NOMO-1 treated with DMSO at 0.1 percent for 48 hours (cell line): ENCODE measurements around the gene MYBPC3.
A peak's percentile ranks its signal among the peaks of the same experiment; 100 is the strongest.

Source experiments
- DNase-seq: peaks from one replicate; lab custom pipeline; 2025; ENCODE audit not compliant: unreplicated experiment; lab: John Stamatoyannopoulos, UW

Gene MYBPC3

GRCh38 chr11:47384498-47384897 lies 32.0 kb upstream of the MYBPC3 start:
- no peak for DNase-seq

GRCh38 chr11:47383071-47383470 lies 30.6 kb upstream of the MYBPC3 start:
- no peak for DNase-seq

GRCh38 chr11:47380078-47380477 lies 27.6 kb upstream of the MYBPC3 start:
- no peak for DNase-seq

- DNase-seq: no peak
Measured at GRCh38 chr11:47379317-47379716, 26.8 kb upstream of the MYBPC3 start.

- DNase-seq: no peak
Measured at GRCh38 chr11:47378836-47379170, 26.3 kb upstream of the MYBPC3 start.

GRCh38 chr11:47378010-47378835 lies 25.7 kb upstream of the MYBPC3 start, which contains the start of gene SPI1:
TSS of gene SPI1 (minus strand) at chr11:47378547. CDS start at chr11:47378353, 194 bp downstream.
- peak; percentile 95 for DNase-seq

GRCh38 chr11:47377571-47378009 lies 25.1 kb upstream of the MYBPC3 start:
- no peak for DNase-seq

- DNase-seq: peak; percentile 56
Measured at GRCh38 chr11:47376525-47377371, 24.2 kb upstream of the MYBPC3 start.

GRCh38 chr11:47376107-47376524 lies 23.6 kb upstream of the MYBPC3 start:
- DNase-seq: no peak

GRCh38 chr11:47375546-47376085 lies 23.1 kb upstream of the MYBPC3 start:
- no peak for DNase-seq

GRCh38 chr11:47375020-47375419 lies 22.5 kb upstream of the MYBPC3 start:
- no peak for DNase-seq

- DNase-seq: no peak
Measured at GRCh38 chr11:47374720-47375019, 22.2 kb upstream of the MYBPC3 start.

GRCh38 chr11:47373876-47374719 lies 21.6 kb upstream of the MYBPC3 start:
- DNase-seq: peak; percentile 20

- DNase-seq: no peak
Measured at GRCh38 chr11:47372422-47372821, 19.9 kb upstream of the MYBPC3 start.

- DNase-seq: no peak
Measured at GRCh38 chr11:47369676-47370075, 17.2 kb upstream of the MYBPC3 start.

GRCh38 chr11:47366020-47366490 lies 13.6 kb upstream of the MYBPC3 start:
- no peak for DNase-seq

- no peak for DNase-seq
Measured at GRCh38 chr11:47361419-47361818, 8.9 kb upstream of the MYBPC3 start.

- DNase-seq: no peak
Measured at GRCh38 chr11:47360341-47360740, 7.8 kb upstream of the MYBPC3 start.

- DNase-seq: peak; percentile 76
Measured at GRCh38 chr11:47359586-47359985, 7.1 kb upstream of the MYBPC3 start.

GRCh38 chr11:47359162-47359561 lies 6.7 kb upstream of the MYBPC3 start:
- DNase-seq: no peak

GRCh38 chr11:47358731-47359051 lies 6.2 kb upstream of the MYBPC3 start:
- no peak for DNase-seq
